Measurements from ENCODE around the gene BBS9.

BBS9 gene

GRCh38 chr7:33373195-33373594 is 243.8 kb downstream of the BBS9 start:
- in situ Hi-C loops (cut with HindIII; ENCODE audit: low sequenced_read_pairs) = no loop called here
- TF ChIP-seq CTCF (IDR thresholded peaks at IDR 0.05; ENCODE audit: low read depth, low read length) = no peak
- no peak overlapping the region for H3K4me3 ChIP-seq (ENCODE audit: low read depth, low read length)
- DNase-seq (ENCODE audit: low read depth, low spot score) = no peak

- no peak overlapping the region for H3K4me3 ChIP-seq (ENCODE audit: low read depth, low read length)
- TF ChIP-seq CTCF (IDR thresholded peaks at IDR 0.05; ENCODE audit: low read depth, low read length) = no peak
- in situ Hi-C loops (cut with HindIII; ENCODE audit: low sequenced_read_pairs) = no loop called here
- no peak for DNase-seq (ENCODE audit: low read depth, low spot score)
Measured at GRCh38 chr7:33379891-33380525, 250.6 kb downstream of the BBS9 start.

- in situ Hi-C loops (cut with HindIII; ENCODE audit: low sequenced_read_pairs) = no loop called here
- no peak for TF ChIP-seq CTCF (IDR thresholded peaks at IDR 0.05; ENCODE audit: low read depth, low read length)
- no peak overlapping the region for H3K4me3 ChIP-seq (ENCODE audit: low read depth, low read length)
- no peak for DNase-seq (ENCODE audit: low read depth, low spot score)
Measured at GRCh38 chr7:33388332-33388731, 259.0 kb downstream of the BBS9 start.

- TF ChIP-seq CTCF (IDR thresholded peaks at IDR 0.05; ENCODE audit: low read depth, low read length) = no peak
- H3K4me3 ChIP-seq (ENCODE audit: low read depth, low read length) = no peak overlapping the region
- in situ Hi-C loops (cut with HindIII; ENCODE audit: low sequenced_read_pairs) = no loop called here
- no peak for DNase-seq (ENCODE audit: low read depth, low spot score)
Measured at GRCh38 chr7:33392148-33392547, 262.8 kb downstream of the BBS9 start.

- in situ Hi-C loops (cut with HindIII; ENCODE audit: low sequenced_read_pairs) = no loop called here
- TF ChIP-seq CTCF (IDR thresholded peaks at IDR 0.05; ENCODE audit: low read depth, low read length) = no peak
- H3K4me3 ChIP-seq (ENCODE audit: low read depth, low read length) = no peak overlapping the region
Measured at GRCh38 chr7:33393770-33394169, 264.4 kb downstream of the BBS9 start.

GRCh38 chr7:33395340-33395739 is 266.0 kb downstream of the BBS9 start:
- no peak for DNase-seq (ENCODE audit: low read depth, low spot score)
- no peak overlapping the region for H3K4me3 ChIP-seq (ENCODE audit: low read depth, low read length)
- in situ Hi-C loops (cut with HindIII; ENCODE audit: low sequenced_read_pairs) = no loop called here
- TF ChIP-seq CTCF (IDR thresholded peaks at IDR 0.05; ENCODE audit: low read depth, low read length) = no peak

More at GRCh38 chr7:33393770-33394169, 264.4 kb downstream of the BBS9 start:
- no peak for DNase-seq (ENCODE audit: low read depth, low spot score)

All from astrocyte of the spinal cord (primary cell).